ENCODE data around the gene DNMT1.

Gene DNMT1

DNA sequence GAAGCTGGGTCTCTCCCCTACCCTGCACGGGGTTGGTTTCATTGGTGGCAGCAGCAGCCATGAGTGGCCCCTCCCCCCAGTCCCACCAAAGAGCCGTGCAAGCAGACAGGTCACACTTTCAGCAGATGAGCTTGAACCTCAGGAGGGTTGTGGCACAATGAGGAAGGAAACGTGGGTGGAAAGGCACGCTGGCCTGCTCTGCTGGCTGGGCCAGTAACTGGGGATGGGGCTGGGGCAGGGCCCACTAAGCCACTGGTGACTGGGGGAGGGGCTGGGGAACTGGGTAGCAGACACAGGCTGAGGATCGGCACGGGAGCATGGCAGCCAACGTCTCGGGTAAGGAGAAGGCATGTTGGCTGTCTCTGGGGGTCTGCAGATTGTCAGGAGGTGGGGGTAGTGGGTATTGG, 83.3 kb downstream of the DNMT1 start, which contains the start of gene P2RY11:
P2RY11 (plus strand) TSS at position 289 of the 407 bp plus-strand sequence; CDS start at position 318, 29 bp downstream.
- no peak for FAIRE-seq

GRCh38 chr19:10110972-10111317, 83.8 kb downstream of the DNMT1 start:
- no peak for FAIRE-seq

GRCh38 chr19:10110076-10110971, 84.4 kb downstream of the DNMT1 start:
- no peak for FAIRE-seq

DNA sequence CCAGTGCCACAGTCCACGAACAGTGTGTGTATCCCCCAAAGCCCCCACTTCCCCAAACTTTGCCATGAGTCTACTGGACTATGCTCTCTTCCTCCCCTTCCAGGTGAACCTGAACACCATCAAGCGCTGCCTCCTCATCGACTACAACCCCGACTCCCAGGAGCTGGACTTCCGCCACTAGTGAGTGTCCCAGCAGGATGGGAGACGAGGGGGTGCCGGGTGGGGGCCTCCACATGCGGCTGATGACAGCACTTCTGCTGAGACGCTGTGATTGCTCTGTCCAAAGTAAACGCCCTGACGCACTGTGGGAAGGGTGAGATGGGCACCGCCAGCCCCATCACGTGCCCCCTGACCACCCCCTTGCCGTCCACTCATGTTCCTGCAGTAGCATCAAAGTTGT, 85.2 kb downstream of the DNMT1 start:
- FAIRE-seq = no peak

DNA sequence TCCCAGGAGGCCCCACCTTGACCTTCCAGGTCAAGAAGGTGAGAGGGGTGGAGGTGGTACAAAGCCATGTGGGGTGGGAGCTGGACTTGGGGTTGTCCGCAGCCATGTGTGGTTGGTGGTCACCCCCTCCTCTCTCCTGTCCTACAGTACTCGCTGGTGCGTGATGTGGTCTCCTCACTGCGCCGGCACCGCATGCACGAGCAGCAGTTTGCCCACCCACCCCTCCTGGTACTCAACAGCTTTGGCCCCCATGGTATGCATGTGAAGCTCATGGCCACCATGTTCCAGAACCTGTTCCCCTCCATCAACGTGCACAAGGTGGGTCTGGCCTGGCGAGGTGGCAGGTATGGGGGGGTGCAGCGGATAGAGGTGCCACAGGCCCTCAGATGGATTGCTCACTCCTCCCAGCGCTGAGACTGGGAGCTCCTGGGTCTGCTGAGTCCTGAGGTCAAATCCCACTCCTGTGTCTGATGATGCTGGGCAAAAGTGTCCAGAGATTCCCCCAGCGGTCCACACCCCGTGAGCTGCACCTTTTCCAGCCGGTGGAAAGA, 86.9 kb downstream of the DNMT1 start:
- no peak for FAIRE-seq

DNA sequence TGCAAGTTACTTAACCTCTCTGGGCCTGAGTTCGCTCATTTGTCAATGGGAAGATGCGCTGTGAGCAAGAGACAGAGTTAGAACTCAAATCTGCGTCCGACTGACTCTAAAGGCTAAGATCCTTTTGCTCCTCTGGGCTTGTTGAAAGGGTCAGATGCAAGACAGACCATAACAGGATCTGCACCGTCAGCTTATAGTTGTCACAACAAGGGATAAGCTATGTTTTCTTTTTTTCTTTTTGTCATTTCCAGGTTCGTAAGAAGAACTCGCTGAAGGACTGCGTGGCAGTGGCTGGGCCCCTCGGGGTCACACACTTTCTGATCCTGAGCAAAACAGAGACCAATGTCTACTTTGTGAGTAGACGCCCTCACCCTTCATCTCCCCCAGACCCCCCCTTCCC, 87.5 kb downstream of the DNMT1 start:
- no peak for FAIRE-seq

DNA sequence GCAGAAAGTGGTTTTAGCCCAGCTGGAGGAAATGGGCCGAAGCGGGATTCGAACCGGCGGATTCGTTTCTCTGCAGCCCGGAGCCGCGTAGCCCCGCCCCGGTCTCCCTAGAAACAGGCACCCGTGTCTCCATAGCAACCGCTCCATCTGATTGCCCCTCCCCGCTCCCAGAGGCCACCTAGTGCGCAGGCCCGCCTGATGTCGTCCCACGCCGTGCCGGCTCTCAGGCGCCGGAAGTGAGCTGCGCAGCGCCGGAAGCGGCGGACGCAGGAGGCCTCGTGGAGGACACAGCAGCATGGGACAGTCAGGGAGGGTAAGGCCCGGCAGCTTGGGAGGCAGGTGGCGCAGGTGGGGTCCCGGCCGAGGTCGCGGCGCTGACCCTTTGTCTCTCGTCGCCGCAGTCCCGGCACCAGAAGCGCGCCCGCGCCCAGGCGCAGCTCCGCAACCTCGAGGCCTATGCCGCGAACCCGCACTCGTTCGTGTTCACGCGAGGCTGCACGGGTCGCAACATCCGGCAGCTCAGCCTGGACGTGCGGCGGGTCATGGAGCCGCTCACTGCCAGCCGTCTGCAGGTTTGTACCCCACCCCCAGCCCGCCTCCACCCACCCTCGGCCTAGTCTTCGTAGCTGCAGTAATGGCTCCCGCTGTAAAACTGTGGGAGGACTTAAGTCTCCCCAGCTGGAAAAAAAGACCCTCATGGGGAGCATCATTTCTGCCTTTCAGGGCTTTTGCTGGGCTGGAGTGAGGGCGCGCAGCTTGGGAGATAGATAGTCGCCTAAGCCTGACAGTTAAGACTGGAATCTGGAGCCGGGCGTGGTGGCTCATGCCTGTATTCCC, 88.4 kb downstream of the DNMT1 start, which contains the start of gene PPAN:
PPAN (plus strand) TSS at position 263 of the 837 bp plus-strand sequence; CDS start at position 296, 33 bp downstream.
- FAIRE-seq = peak; percentile 83

DNA sequence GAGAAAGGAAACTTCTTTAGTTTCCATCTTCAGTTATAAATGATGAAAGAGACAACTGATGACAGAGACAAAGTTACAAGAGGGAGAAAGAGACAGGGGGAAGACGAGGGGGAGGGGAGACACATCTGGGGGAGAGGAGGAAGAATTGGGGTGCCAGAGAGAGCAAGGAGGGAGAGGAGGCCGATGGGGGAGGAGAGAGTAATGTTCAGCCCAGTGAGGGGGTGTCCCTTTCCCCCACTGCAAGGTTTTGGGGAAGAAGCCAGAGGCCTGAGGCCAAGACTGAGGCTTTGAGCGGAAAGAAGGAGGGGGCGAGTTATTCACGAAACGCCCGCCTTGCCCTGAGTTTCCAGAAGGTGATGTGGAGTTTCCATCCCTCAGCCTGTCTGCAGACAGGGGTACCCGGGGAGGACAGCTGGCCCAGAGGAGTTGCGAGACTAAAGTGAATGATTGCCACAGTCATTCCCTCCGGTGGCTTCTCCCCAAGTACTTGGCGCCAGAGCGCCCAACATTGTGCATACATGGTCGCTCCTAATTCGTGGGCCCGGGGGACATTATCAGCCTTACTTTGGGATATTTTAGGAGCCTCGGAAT, 89.1 kb downstream of the DNMT1 start:
- no peak for FAIRE-seq

DNA sequence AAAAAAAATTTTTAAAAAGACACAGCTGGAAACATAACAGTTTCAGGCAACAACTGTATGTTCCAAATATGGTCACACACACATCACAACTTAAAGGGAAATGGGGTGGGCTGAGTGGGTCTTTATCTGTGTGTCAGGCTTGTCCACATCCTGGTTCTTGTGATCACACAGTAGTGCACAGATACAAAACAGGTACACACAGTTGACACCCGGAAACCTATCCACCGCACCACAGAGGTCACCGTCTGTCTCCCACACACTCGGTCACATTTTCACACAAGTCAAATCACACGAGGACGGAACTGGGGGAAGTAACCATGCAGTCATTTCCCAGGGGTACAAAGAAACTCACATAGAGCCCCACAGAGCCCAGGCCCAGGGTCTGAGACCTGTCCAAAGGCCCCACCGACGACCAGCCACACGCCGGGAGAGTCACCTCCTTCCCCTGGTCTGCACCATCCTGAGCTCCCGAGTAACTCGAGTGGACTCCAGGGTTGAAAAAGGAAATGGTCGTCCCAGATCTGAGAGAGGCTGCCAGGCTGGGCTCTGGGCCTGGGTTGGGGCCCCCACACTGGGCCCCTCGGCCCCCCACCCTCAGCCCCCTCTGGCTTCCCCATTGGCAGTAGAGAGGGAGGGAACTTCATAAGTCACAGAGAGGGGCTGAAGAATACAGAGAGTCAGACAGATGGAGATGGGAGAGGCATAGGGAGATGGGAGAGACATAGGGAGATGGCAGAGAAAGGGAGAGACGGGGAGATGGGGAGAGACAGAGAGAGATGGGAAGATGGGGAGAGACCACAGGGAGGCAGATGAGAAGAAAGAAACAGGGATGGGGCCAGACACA, 89.9 kb downstream of the DNMT1 start:
- no peak for FAIRE-seq

DNA sequence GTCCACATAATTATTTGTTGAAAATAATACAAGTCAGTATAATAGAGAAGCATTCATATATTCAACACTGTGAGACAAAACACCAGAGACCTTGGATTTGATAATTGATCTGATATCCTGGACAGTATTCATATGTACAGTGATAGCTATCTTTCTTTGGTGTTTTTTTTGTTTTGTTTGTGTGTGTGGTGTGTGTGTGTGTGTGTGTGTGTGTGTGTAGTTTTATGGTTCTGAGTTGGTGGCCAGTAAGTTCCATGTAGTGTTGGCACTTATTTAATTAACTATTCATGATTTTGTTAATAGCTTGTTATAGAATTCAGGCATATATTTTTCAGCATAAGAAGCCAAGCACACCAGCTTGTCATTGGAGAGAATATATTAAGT, 90.6 kb downstream of the DNMT1 start:
- FAIRE-seq = no peak

GRCh38 chr19:10102787-10103236, 91.9 kb downstream of the DNMT1 start:
- FAIRE-seq = no peak

- FAIRE-seq = no peak
Measured at GRCh38 chr19:10100163-10100785, 94.5 kb downstream of the DNMT1 start.

- no peak for FAIRE-seq
Measured at GRCh38 chr19:10096615-10096963, 98.2 kb downstream of the DNMT1 start.

DNA sequence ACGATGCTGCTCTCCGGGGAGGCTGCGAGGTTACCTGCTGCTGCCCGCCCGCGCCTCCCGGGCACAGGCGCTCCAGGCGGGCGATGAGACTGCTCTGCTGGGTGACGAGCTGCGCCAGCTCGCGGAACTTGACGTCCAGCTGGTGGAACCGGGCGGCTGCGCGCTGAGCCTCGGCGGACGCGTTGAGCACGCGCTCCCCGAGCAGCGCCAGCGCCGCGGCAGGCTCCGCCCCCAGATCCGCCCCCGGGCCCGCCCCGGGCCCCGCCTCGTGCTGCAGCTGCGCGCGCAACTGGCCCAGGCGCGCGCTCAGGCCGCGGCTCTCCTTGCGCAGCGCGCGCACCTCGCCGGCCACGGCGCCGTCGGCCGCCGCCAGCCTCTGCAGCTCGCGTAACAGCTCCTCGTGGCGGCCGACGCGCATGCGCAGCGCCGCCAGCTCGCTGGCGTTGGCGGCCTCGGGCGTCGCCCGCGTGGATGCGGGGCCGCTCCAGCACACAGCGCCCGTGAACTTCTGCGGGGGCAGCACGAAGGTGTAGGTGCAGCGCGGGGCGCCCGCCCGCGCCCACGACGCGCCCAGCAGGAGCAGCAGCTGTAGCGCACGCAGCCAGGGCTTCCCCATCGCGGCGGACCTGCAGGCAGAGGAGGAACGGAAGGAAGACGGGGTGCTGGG, 98.7 kb downstream of the DNMT1 start:
- FAIRE-seq = no peak

DNA sequence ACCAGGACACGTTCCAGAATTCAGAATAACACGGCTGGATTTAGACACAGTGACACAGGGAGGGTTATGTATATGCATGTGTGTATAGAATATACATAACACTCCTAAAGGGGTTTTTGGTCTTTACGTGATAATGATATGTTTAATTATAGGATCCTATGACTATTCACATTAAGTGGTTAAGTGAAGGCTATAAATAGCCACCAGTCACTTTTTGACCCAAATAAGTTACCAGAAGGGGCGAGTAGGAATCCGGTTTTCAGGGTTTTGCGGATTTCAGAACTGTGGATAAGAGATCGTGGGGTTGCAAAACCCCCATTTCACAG, 99.2 kb downstream of the DNMT1 start:
- FAIRE-seq = no peak

GRCh38 chr19:10093295-10094186, 101.2 kb downstream of the DNMT1 start:
- FAIRE-seq = no peak

GRCh38 chr19:10092648-10093294, 102.0 kb downstream of the DNMT1 start:
- FAIRE-seq = no peak

DNA sequence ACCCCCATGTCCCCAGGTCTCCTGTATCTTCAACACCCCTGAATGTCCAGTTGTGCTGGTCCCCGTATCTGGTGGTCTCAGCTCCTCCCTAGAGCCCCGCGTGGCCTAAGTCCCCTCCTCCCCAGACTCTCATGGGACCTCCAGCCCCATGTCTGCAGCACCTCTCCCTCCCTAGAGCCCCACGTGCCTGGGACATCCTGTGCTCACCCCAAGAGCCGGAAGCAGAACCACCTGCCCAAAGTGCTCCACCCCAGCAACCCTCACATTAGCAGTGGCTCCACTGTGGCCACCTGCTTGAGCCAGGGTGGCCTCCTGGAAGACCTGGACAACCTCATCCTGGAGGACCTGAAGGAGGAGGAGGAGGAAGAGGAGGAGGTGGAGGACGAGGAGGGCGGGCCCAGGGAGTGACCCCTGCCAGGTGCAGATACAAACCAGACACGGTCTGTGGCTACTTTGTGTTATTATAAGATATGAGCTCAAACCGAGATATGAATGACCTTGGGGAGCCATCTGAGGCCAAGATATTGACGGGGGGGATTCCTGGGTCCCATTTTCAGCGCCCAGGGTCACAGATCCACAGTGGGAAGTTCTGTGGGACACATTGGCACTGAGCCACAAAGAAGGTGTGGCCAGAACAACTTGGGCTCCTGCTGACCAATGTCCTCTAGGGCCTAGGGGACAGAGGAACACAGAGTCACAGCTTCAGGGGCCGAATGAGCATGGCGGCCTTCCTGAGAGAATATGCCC, 102.7 kb downstream of the DNMT1 start:
- FAIRE-seq = no peak

DNA sequence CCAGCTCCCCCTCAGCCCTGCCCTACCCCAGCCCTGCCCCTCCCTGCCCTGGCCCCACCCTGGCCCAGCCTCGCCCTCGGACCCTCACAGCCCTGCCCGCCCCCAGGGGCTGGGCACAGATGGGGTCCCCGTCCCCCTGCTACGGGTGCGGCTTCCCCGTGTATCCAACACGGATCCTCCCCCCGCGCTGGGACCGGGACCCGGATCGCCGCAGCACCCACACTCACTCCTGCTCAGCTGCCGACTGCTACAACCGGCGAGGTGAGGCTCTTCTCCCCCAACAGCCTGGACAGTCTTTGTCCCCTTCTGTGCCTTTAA, 103.4 kb downstream of the DNMT1 start:
- FAIRE-seq = no peak
